HG02798 (cell line): ENCODE data around the gene GCNA.
A peak's percentile ranks its signal among the peaks of the same experiment; 100 is the strongest.

Experiments used
- ATAC-seq: cut with Tn5 transposase; IDR thresholded peaks from one replicate; pipeline ENCODE4 v1.9.1; 2021; ENCODE audit warnings: mild to moderate bottlenecking; ENCODE audit not compliant: unreplicated experiment, poor library complexity

Gene GCNA

GRCh38 chrX:71578253-71579135 lies at the start of gene GCNA:
Gene GCNA (plus strand): TSS chrX:71578437. CDS start chrX:71580822, 2,385 bp downstream.
- ATAC-seq: no peak

GRCh38 chrX:71532078-71532752 lies 46.0 kb upstream of the GCNA start:
- peak; percentile 24 for ATAC-seq

GRCh38 chrX:71532753-71533425 lies 45.3 kb upstream of the GCNA start, which contains the start of gene OGT:
Gene OGT (plus strand): TSS chrX:71533104. CDS start chrX:71533300, 196 bp downstream.
- ATAC-seq: peak; percentile 88

- no peak for ATAC-seq
These were observed 44.8 kb upstream of the GCNA start for GRCh38 chrX:71533516-71533850.

GRCh38 chrX:71533851-71534561 lies 44.2 kb upstream of the GCNA start:
- ATAC-seq: peak; percentile 31

GRCh38 chrX:71534773-71535544 lies 43.3 kb upstream of the GCNA start:
- no peak for ATAC-seq

GRCh38 chrX:71536285-71536684 lies 42.0 kb upstream of the GCNA start:
- no peak for ATAC-seq

- ATAC-seq: no peak
These were observed 40.5 kb upstream of the GCNA start for GRCh38 chrX:71537743-71538142.

GRCh38 chrX:71540801-71541200 lies 37.4 kb upstream of the GCNA start:
- peak; percentile 25 for ATAC-seq

GRCh38 chrX:71541210-71542022 lies 36.8 kb upstream of the GCNA start:
- ATAC-seq: peak; percentile 86

GRCh38 chrX:71542411-71542810 lies 35.8 kb upstream of the GCNA start:
- no peak for ATAC-seq

GRCh38 chrX:71542825-71543224 lies 35.4 kb upstream of the GCNA start:
- no peak for ATAC-seq

GRCh38 chrX:71543316-71543715 lies 34.9 kb upstream of the GCNA start:
- ATAC-seq: no peak

GRCh38 chrX:71545364-71545763 lies 32.9 kb upstream of the GCNA start:
- no peak for ATAC-seq

GRCh38 chrX:71546879-71547278 lies 31.4 kb upstream of the GCNA start:
- ATAC-seq: no peak

- no peak for ATAC-seq
These were observed 30.9 kb upstream of the GCNA start for GRCh38 chrX:71547339-71547738.

GRCh38 chrX:71549986-71550385 lies 28.3 kb upstream of the GCNA start:
- no peak for ATAC-seq

GRCh38 chrX:71550578-71550977 lies 27.7 kb upstream of the GCNA start:
- no peak for ATAC-seq

GRCh38 chrX:71556036-71556435 lies 22.2 kb upstream of the GCNA start:
- ATAC-seq: no peak
